GM18520 (cell line): ENCODE data around the gene COL5A1.

ENCODE experiments used
- ATAC-seq: cut with Tn5 transposase; IDR thresholded peaks from one replicate; pipeline ENCODE4 v1.9.1; 2021; ENCODE audit not compliant: unreplicated experiment

COL5A1 gene

DNA sequence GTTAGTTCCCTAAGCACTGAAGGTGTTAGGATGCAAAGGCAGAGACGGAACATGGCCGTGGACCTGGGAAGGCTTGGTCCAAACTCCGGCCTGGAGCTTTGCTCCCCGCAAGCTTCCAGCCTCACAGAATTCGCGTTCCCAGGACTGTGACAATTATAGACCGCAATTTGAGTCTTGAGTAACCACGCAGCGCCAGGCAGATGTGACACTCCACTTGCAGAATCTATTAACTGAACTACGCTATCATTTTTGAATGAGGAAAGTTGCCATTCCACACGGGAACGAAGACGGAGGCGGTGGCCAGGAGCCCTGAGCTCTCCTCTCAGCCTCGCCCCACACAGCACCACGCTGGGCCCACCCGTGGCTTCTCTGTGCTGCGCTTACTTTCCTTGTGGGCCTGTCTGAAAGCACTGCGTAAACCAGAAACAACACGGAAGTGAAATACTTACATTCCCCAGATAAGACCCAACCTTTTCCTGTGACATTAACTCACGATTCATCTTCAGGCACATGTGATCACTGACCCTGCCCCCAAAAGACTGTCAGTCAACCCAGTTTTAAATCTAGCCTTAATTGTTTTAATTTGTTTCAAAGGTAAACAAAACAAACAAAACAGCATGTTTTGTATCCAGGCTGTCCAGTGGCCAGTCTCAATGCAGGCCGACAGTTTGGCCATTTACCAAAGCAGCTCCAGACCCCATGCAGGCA lies 16.1 kb upstream of the COL5A1 start:
- no peak for ATAC-seq

GRCh38 chr9:134626069-134626423 lies 15.6 kb upstream of the COL5A1 start:
- no peak for ATAC-seq

GRCh38 chr9:134626571-134627416 lies 14.8 kb upstream of the COL5A1 start:
- no peak for ATAC-seq

DNA sequence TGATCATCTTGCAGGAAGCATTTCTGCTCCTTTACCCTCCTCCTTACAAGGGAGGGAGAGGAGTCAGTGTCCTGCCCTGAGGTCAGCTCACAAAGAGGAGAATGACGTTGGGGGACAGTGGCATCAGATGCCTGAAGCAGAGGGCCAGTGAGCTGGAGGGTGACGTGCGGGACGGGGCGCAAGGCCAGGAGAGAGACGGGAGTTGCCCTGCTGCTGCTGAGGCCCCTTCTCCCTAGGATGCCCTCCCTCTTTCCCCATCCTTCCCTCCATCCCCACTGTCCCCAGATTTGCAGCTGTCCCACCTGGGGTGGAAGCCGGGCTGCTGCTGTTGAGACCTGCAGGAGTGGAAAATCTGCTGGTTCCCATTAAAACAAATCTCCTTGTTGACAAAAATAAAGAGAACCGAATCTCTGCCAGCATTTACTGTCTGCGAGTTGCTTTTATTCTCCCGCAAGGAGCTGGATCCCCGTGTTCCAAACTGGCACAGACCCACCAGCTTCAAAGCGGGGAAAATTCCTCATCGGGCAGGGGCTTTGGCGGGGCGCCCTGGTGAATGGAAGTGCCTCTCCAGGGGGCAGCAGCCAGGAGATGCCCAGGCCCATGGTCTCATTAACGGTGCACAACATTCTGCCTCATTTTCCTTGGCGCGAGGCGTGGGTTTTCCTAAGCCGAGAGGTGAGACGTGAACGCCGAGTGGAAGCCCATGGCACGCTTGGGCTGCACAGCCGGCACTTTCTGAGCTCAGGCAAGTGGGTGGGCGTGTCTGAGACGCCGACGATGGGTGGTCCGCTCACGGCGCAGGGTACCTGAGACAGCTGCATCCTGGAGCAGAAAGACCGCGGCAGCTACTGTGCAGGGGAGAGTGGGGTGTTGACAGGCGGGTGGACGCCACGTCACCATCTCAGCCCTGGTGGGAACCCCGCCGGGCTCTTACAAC lies 13.9 kb upstream of the COL5A1 start:
- ATAC-seq = no peak

DNA sequence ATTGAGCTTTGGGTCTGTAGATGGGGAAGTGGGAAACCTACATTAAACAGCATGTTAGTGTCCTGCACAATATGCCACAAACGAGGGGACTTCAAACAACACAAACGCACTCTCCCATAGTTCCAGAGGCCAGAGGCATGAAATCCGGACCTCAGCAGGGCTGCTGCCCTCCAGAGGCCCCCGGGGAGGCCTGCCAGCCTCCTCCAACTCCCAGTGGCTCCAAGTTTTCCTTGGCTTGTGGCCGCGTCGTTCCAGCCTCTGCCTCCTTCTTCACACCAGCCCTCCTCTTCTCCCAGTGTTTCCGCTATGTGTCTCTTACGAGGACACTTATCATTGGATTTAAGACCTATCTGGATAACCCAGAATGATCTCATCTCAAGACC lies 13.3 kb upstream of the COL5A1 start:
- no peak for ATAC-seq

DNA sequence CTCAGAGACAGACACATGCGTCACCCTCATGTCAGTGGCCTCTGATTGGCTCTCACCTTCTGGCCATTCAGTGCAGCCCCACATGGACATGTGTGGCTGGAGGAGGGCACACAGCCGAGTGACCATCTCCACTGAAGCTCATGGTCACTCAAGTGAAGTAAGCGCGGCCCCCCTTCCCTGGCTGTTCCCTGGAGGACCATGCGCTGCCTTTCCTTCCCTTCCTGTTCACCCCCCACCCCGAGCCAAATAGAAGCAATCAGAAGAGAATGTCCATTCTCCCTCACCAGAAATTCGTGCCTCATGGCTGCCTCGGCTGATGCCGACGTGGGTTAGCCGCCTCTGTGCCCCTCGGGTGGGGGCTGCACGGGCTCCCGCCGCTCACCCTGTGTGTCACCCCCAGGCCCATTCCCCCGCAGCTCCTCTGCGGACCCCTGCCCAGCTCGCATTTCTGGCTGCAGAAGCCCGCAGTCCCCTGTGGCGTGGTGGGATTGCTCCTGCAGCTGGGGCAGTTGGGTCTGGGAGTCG lies 12.5 kb upstream of the COL5A1 start:
- no peak for ATAC-seq

- ATAC-seq = no peak
Observed at GRCh38 chr9:134629586-134630392, 11.8 kb upstream of the COL5A1 start.

GRCh38 chr9:134630393-134630790 lies 11.2 kb upstream of the COL5A1 start:
- ATAC-seq = no peak

- no peak for ATAC-seq
Observed at GRCh38 chr9:134630861-134631260, 10.7 kb upstream of the COL5A1 start.

GRCh38 chr9:134631881-134632280 lies 9.7 kb upstream of the COL5A1 start:
- ATAC-seq = no peak

DNA sequence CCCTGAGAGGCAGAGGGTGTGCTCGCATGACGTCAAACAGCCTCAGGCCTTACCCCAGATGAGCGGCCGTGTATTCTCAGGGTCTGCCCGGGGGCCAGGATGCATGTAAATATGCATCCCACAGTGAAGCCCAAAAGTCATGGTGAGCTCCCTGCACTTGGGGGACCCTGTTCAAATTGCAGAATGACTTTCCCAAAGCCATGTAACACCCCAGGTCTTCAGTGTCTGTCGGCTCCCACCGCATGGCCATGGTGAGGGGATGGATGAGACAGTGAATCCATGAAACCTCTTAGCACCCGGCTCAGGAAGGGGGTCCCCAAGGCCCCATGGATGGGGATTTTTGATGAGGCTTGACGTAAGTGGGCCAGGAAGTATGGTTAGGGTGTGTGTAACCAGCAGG lies 9.3 kb upstream of the COL5A1 start:
- ATAC-seq = no peak

GRCh38 chr9:134633362-134634142 lies 8.1 kb upstream of the COL5A1 start:
- no peak for ATAC-seq

DNA sequence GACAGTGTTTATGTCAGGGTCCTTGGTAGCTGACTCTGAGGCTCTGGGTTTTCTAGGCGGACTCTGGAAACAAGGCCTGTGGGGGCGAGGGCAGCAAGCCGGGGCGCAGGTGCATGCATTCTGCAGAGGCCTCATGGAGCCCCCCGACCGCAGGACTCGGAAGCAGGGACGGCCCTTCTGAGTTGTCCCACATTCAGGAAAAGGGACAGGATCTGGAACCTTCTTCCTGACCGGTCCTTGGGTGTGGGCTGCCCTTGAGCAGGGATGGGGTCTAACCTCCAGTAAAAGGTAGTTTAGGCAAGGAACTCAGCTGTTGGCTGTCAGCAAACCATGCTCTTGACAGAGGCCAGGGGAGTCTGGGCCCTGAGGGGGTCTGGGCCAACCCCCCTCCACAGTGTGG lies 7.4 kb upstream of the COL5A1 start:
- ATAC-seq = no peak

DNA sequence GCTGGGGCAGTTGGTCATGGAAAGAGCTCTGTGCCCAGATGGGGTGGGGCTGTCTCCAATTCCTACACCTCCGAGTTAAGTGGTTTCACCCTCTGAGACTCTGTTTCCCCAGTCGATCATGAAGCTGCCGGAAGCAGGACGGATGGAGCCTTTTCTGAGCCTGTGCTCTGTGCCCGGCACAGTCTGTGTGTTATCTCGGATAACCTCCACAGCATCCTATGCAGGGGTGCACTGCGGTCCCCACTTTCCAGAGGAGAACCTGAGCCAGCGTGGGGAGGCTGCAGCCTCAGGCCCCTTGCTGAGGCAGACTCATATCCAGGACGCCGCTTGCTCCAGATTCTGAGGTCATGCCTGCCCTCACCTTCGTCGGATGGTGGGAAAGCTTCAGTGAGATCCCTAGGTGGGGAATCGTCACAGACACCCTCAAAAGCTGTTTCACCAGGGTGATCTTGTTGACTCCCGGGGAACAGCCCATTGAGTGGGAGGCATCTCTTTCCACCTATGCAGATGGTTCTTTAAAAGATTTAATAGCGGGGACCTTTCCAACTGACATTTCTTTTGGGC lies 6.9 kb upstream of the COL5A1 start:
- ATAC-seq = no peak

DNA sequence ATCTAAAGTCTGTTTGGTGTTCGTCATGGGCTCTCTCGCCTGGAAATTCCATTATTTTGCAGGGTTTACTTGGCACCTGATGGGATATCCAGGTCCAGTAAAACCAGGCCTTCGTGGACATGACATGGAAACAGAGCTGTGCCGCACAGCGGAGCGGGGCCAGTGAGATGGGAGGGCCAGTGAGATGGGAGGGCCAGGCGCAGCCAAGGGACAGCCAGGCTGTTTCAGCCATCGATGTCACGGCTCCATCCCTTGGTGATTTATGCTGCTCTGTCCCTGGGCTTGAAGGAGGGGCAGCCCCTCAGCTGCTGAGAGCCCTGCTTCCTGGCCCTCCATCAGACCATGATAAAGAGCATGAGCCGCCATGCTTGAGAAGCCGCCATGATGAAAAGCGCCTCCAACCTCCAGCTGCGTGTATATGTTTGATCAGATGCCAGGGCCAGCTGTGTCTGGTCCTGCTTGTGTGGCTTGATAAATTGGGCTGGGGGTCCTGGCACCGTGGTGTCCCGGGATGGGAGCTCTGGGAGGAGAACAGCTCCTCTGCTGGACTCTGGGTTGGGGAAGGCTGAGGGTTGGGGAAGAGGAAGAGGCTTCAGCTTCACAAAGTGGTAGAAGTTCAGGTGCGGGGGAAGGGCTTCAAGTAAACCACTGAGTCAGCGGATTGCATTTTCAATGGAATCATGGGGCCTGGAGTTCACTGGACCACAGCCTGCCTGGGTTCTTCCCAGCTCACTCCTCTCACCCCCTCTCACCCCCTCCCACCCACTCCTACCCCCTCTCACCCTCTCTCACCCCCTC lies 6.1 kb upstream of the COL5A1 start:
- ATAC-seq = no peak

DNA sequence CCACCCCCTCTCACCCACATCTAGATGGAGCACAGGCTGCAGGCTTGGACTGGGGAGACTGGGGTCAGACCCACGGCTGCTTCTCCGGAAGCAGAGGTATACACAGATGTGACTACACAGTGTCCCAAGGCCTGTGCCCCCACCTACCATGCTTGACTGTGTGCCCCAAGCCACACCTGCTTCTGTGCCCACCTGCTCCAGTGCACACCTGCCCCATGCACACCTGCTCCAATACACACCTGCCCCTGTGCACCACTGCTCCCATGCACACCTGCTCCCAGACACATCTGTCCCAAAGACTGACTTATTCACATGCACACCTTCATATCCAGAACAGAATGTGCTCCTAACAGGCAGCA lies 5.5 kb upstream of the COL5A1 start:
- ATAC-seq = no peak

- ATAC-seq = no peak
Observed at GRCh38 chr9:134637241-134637640, 4.4 kb upstream of the COL5A1 start.

DNA sequence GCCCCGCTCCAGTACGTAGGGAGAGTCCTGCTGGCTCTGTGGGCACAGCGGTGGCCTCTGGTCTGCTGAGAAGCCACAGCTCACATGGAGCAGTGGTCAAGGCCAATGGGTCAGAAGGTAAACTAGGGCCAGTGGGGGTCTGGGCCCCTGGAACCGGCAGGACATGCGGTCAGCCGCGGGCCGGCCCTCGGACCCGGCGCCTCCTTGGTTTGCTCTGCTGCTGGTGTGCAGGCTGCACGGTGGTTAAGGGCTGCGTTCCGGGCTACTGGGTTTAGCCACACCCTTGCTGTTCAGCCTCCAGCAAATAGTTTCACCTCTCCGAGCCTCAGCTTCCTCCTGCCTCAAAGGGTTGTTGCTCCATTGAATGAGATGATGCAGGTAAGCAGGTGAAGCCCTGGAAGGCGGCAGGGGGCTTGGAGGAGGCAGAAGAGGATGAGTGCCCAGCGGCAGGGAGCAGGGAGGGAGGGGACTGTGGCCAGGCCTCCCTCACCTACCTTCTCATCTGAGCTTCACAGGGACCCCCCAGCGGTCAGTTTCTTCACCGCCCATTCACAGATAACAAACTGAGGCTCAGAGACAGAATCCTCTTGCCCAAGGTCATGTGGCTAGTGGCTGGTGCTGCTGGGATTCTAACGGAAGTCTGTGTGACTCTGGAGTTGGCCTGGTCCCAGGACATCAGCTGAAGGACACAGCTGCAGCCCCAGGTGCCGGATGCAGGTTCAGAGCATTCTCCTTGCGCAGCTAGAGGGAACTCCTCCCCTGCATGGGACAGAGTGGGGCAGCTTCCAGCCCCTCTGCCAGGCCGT lies 3.7 kb upstream of the COL5A1 start:
- ATAC-seq = no peak
